GM23338 (cell line): ENCODE data around the gene ITSN2. TPM values are rescaled to one million over a fixed set of nuclear protein-coding genes. Genes with fewer than 3 reads are reported as not detected.

ENCODE experiments used
- ATAC-seq: fragments of 200-7000 bp; cut with Tn5 transposase; 3 replicates; pipeline ENCODE4 v1.9.1; 2020
- DNase-seq: peaks from one replicate; pipeline ENCODE4 v3.0.0-alpha.2; 2015; ENCODE audit warnings: low spot score
- H2AFZ ChIP-seq: fragments of 200-600 bp; sonication (generic); 2 replicates; pipeline ENCODE4 v1.8.0; 2016; ENCODE audit warnings: antibody characterized with exemption, mild to moderate bottlenecking, moderate library complexity
- H3F3A ChIP-seq: fragments of 200-600 bp; sonication (generic); replicated peaks from 2 replicates; pipeline ENCODE4 v1.8.0; 2017; ENCODE audit warnings: antibody characterized with exemption, mixed run types, low read depth
- H3K27ac ChIP-seq: fragments of 200-600 bp; sonication (generic); 2 replicates; pipeline ENCODE4 v1.6.1; 2016; ENCODE audit warnings: low read depth
- H3K27me3 ChIP-seq: fragments of 200-600 bp; sonication (generic); 2 replicates; pipeline ENCODE4 v1.8.0; 2016; ENCODE audit warnings: mild to moderate bottlenecking, mixed run types, moderate library complexity; ENCODE audit not compliant: insufficient read depth
- H3K36me3 ChIP-seq: fragments of 200-600 bp; sonication (generic); 2 replicates; pipeline ENCODE4 v1.8.0; 2016; ENCODE audit warnings: mild to moderate bottlenecking; ENCODE audit not compliant: insufficient read depth
- H3K4me1 ChIP-seq: fragments of 200-600 bp; sonication (generic); 2 replicates; pipeline ENCODE4 v1.8.0; 2016; ENCODE audit warnings: mild to moderate bottlenecking, moderate library complexity; ENCODE audit not compliant: insufficient read depth
- H3K4me2 ChIP-seq: fragments of 200-600 bp; sonication (generic); 2 replicates; pipeline ENCODE4 v1.7.1; 2017; ENCODE audit warnings: mixed run types
- H3K4me3 ChIP-seq: fragments of 200-600 bp; sonication (generic); 2 replicates; pipeline ENCODE4 v1.6.1; 2016; ENCODE audit warnings: mixed run types
- H3K79me2 ChIP-seq: fragments of 200-600 bp; sonication (generic); replicated peaks from 2 replicates; pipeline ENCODE4 v1.8.0; 2017; ENCODE audit warnings: mild to moderate bottlenecking; ENCODE audit not compliant: insufficient read depth
- H3K9me2 ChIP-seq: fragments of 200-600 bp; sonication (generic); 2 replicates; pipeline ENCODE4 v1.8.0; 2017; ENCODE audit not compliant: insufficient read depth
- H4K20me1 ChIP-seq: fragments of 200-600 bp; sonication (generic); replicated peaks from 2 replicates; pipeline ENCODE4 v1.8.0; 2017; ENCODE audit warnings: mild to moderate bottlenecking; ENCODE audit not compliant: insufficient read depth
- H3K27ac Mint-ChIP-seq: 2 replicates; pipeline ENCODE4 v1.8.0; 2020; ENCODE audit warnings: inconsistent platforms, mild to moderate bottlenecking, moderate library complexity, mixed read lengths
- H3K27me3 Mint-ChIP-seq: 3 replicates; pipeline ENCODE4 v1.8.0; 2022; ENCODE audit warnings: low read depth, mild to moderate bottlenecking, moderate library complexity, mixed read lengths, inconsistent platforms; ENCODE audit not compliant: insufficient read depth, poor library complexity
- H3K36me3 Mint-ChIP-seq: 3 replicates; pipeline ENCODE4 v1.8.0; 2021; ENCODE audit warnings: low read depth, mild to moderate bottlenecking, inconsistent platforms, moderate library complexity, mixed read lengths
- H3K4me1 Mint-ChIP-seq: 3 replicates; pipeline ENCODE4 v1.8.0; 2020; ENCODE audit warnings: mild to moderate bottlenecking, inconsistent platforms, mixed read lengths
- H3K4me3 Mint-ChIP-seq: 3 replicates; pipeline ENCODE4 v1.8.0; 2021; ENCODE audit warnings: moderate library complexity, mild to moderate bottlenecking, inconsistent platforms, mixed read lengths
- H3K9me3 Mint-ChIP-seq: 3 replicates; pipeline ENCODE4 v1.8.0; 2020; ENCODE audit warnings: moderate library complexity, mild to moderate bottlenecking, inconsistent platforms, mixed read lengths
- CREB1 ChIP-seq: fragments of 250-450 bp; sonication (Bioruptor Pico); IDR thresholded peaks from 2 replicates; pipeline ENCODE4 v1.5.0; 2020; ENCODE audit warnings: low read depth, mild to moderate bottlenecking, moderate library complexity
- EZH2 ChIP-seq: fragments of 200-600 bp; sonication (generic); IDR thresholded peaks from one replicate; pipeline ENCODE4 v1.8.0; 2017; ENCODE audit warnings: antibody characterized with exemption, mild to moderate bottlenecking, low read depth; ENCODE audit not compliant: unreplicated experiment
- EZH2phosphoT487 ChIP-seq: fragments of 200-600 bp; sonication (generic); IDR thresholded peaks from one replicate; pipeline ENCODE4 v1.8.1; 2018; ENCODE audit warnings: antibody characterized with exemption; ENCODE audit not compliant: unreplicated experiment
- JUNB ChIP-seq: IDR thresholded peaks from one replicate; pipeline ENCODE4 v1.6.1; 2016; ENCODE audit warnings: antibody characterized with exemption; ENCODE audit not compliant: unreplicated experiment
- NANOG ChIP-seq: IDR thresholded peaks from 2 replicates; pipeline ENCODE4 v1.6.1; 2016; ENCODE audit warnings: antibody characterized with exemption, borderline replicate concordance
- STAT1 ChIP-seq: IDR thresholded peaks from one replicate; pipeline ENCODE4 v1.6.1; 2016; ENCODE audit warnings: antibody characterized with exemption; ENCODE audit not compliant: unreplicated experiment
- ZNF331 ChIP-seq: fragments of 250-450 bp; sonication (Bioruptor Pico); IDR thresholded peaks from 2 replicates; pipeline ENCODE4 v1.5.0; 2020; ENCODE audit warnings: low read depth, mild to moderate bottlenecking, moderate library complexity
- polyA plus RNA-seq: library from polyadenylated mRNA; unstranded; fragments of >200 nt; fragmentation: Nextera tagmentation; extraction: Ambion mirVana; gene quantifications from 2 replicates; pipeline ENCODE4 v1.2.1, GENCODE V29; 2016
- total RNA-seq: library from RNA; depleted of rRNA; stranded (reverse); fragments of >200 nt; shearing (Covaris generic); gene quantifications from 2 replicates; pipeline ENCODE4 v1.2.3, GENCODE V29; 2014
- TF ChIP-seq, protein P1 (sequence below), 2 experiments: fragments of 200-600 bp in 1 of 2; sonication (generic) in 1 of 2; conservative IDR thresholded peaks; 2 replicates each; pipeline versions ENCODE4 v1.5.1 to v1.6.1; 2016 to 2017; ENCODE audit warnings: antibody characterized with exemption in 2 of 2, low read depth in 2 of 2, mild to moderate bottlenecking in 2 of 2, moderate library complexity in 1 of 2
- TF ChIP-seq, protein P2 (sequence below): IDR thresholded peaks from 2 replicates; pipeline ENCODE4 v1.6.1; 2016; ENCODE audit warnings: antibody characterized with exemption
- TF ChIP-seq, protein P3 (sequence below): fragments of 250-450 bp; sonication (Bioruptor Pico); IDR thresholded peaks from 2 replicates; pipeline ENCODE4 v1.5.0; 2020; ENCODE audit warnings: mild to moderate bottlenecking, moderate library complexity

ITSN2 gene
- total and polyA plus RNA-seq, 2 experiments from 2014 or later: 17.1 to 17.8 TPM

DNA sequence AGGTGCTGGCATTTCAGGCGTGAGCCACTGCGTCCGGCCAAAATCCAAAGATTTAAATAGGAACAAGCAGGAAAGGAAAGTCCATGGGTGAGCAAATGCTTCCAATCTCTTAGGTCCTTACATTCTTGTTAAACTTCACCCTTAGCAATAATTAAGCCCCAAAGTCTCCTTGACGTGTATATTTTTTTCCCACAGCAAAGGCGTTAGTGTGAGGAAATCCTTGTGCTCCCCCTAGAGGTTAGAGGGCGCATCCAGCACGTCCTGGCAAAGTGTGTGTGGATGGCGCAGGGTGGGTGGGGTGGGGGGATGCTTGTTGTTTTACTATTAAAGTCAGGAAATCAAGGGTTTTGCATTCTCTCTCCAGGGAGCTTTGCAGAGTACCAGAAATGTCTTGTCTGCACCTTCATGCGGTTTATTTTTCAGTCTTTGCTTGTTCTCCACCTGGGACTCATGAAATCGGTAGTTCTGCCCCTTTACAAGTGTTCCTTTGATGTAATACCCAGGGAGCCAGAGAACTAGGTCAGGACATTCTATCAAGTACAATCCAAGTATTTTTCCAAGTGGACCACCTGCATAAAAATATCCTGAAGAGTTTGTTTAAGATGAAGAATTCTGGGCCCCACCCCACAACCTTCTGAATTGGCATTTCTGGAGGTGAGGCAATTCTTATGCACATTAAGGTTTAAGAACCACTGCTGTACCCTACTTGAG lies 22.2 kb upstream of the ITSN2 start:
- Histone ChIP-seq H3K4me2 (no peak overlapping the region), H3K4me3 (no peak overlapping the region), H3F3A (no peaks in the 10 kb centered on the region), H3K27me3 (no peaks in the 10 kb centered on the region), H3K4me1 (peaks cover 7% of the 10 kb centered on the region; the same call in 1 of the 2 replicates), H3K27ac (no peak overlapping the region), H3K79me2 (no peaks in the 10 kb centered on the region), H2AFZ (no peak overlapping the region), H3K9me2 (no peaks in the 10 kb centered on the region), H3K36me3 (no peaks in the 10 kb centered on the region), H4K20me1 (no peaks in the 10 kb centered on the region)
- Mint-ChIP-seq H3K27me3 (peaks cover 3% of the 10 kb centered on the region), H3K4me3 (no peak overlapping the region), H3K9me3 (peaks cover 2% of the 10 kb centered on the region; the same call in 1 of the 3 replicates), H3K36me3 (no peaks in the 10 kb centered on the region), H3K4me1 (peaks cover 5% of the 10 kb centered on the region; the same call in 2 of the 3 replicates), H3K27ac (no peak overlapping the region)
- ATAC-seq (peak; percentile 98), DNase-seq (peak; percentile 87)
- no peak for TF ChIP-seq EZH2phosphoT487
- TF ChIP-seq EZH2: no peak
- TF ChIP-seq ZNF331 (CRISPR knock-in tag): no peak
- no peak for TF ChIP-seq JUNB
- TF ChIP-seq, protein P1, sequence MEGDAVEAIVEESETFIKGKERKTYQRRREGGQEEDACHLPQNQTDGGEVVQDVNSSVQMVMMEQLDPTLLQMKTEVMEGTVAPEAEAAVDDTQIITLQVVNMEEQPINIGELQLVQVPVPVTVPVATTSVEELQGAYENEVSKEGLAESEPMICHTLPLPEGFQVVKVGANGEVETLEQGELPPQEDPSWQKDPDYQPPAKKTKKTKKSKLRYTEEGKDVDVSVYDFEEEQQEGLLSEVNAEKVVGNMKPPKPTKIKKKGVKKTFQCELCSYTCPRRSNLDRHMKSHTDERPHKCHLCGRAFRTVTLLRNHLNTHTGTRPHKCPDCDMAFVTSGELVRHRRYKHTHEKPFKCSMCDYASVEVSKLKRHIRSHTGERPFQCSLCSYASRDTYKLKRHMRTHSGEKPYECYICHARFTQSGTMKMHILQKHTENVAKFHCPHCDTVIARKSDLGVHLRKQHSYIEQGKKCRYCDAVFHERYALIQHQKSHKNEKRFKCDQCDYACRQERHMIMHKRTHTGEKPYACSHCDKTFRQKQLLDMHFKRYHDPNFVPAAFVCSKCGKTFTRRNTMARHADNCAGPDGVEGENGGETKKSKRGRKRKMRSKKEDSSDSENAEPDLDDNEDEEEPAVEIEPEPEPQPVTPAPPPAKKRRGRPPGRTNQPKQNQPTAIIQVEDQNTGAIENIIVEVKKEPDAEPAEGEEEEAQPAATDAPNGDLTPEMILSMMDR (conservative IDR thresholded peaks at IDR 0.05; ENCODE audit: low read depth in 2 of 2): peak; percentile 62 to 88

DNA sequence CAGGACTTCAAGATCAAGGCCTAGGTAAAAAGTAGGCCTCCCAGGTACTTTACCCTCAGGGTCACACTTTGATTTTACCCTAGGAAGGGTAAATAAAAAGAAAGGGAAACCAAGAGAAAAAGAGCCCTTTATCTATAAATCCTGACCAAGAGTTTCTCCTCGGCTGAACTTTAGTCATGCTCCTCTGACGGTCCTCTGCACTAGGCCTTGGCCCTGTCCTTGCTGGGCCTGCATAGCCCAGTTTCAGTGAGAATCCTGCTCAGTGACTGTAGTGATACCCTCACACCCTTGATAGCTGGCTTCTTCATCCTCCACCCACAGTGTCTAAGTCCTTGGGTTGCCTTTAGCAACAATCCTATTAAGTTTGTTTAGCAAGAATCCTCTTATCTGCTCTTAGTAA lies 20.5 kb upstream of the ITSN2 start:
- Histone ChIP-seq H3K36me3 (no peaks in the 10 kb centered on the region), H3F3A (no peaks in the 10 kb centered on the region), H3K4me1 (peaks cover 7% of the 10 kb centered on the region; the same call in 1 of the 2 replicates), H3K4me3 (no peak overlapping the region), H3K79me2 (no peaks in the 10 kb centered on the region), H3K27ac (no peak overlapping the region), H3K27me3 (no peaks in the 10 kb centered on the region), H3K4me2 (no peak overlapping the region), H4K20me1 (no peaks in the 10 kb centered on the region), H2AFZ (peak overlapping the region; percentile 32; the same call in 1 of the 2 replicates), H3K9me2 (no peaks in the 10 kb centered on the region)
- Mint-ChIP-seq H3K4me3 (no peak overlapping the region), H3K27ac (no peak overlapping the region), H3K9me3 (peaks cover 2% of the 10 kb centered on the region; the same call in 1 of the 3 replicates), H3K4me1 (peaks cover 5% of the 10 kb centered on the region; the same call in 2 of the 3 replicates), H3K36me3 (no peaks in the 10 kb centered on the region), H3K27me3 (no peaks in the 10 kb centered on the region)
- TF ChIP-seq NANOG (no peak), STAT1 (no peak), CREB1 (CRISPR knock-in tag) (no peak), EZH2phosphoT487 (no peak)
- TF ChIP-seq, protein P2, sequence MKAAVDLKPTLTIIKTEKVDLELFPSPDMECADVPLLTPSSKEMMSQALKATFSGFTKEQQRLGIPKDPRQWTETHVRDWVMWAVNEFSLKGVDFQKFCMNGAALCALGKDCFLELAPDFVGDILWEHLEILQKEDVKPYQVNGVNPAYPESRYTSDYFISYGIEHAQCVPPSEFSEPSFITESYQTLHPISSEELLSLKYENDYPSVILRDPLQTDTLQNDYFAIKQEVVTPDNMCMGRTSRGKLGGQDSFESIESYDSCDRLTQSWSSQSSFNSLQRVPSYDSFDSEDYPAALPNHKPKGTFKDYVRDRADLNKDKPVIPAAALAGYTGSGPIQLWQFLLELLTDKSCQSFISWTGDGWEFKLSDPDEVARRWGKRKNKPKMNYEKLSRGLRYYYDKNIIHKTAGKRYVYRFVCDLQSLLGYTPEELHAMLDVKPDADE: no peak
- TF ChIP-seq, protein P3, sequence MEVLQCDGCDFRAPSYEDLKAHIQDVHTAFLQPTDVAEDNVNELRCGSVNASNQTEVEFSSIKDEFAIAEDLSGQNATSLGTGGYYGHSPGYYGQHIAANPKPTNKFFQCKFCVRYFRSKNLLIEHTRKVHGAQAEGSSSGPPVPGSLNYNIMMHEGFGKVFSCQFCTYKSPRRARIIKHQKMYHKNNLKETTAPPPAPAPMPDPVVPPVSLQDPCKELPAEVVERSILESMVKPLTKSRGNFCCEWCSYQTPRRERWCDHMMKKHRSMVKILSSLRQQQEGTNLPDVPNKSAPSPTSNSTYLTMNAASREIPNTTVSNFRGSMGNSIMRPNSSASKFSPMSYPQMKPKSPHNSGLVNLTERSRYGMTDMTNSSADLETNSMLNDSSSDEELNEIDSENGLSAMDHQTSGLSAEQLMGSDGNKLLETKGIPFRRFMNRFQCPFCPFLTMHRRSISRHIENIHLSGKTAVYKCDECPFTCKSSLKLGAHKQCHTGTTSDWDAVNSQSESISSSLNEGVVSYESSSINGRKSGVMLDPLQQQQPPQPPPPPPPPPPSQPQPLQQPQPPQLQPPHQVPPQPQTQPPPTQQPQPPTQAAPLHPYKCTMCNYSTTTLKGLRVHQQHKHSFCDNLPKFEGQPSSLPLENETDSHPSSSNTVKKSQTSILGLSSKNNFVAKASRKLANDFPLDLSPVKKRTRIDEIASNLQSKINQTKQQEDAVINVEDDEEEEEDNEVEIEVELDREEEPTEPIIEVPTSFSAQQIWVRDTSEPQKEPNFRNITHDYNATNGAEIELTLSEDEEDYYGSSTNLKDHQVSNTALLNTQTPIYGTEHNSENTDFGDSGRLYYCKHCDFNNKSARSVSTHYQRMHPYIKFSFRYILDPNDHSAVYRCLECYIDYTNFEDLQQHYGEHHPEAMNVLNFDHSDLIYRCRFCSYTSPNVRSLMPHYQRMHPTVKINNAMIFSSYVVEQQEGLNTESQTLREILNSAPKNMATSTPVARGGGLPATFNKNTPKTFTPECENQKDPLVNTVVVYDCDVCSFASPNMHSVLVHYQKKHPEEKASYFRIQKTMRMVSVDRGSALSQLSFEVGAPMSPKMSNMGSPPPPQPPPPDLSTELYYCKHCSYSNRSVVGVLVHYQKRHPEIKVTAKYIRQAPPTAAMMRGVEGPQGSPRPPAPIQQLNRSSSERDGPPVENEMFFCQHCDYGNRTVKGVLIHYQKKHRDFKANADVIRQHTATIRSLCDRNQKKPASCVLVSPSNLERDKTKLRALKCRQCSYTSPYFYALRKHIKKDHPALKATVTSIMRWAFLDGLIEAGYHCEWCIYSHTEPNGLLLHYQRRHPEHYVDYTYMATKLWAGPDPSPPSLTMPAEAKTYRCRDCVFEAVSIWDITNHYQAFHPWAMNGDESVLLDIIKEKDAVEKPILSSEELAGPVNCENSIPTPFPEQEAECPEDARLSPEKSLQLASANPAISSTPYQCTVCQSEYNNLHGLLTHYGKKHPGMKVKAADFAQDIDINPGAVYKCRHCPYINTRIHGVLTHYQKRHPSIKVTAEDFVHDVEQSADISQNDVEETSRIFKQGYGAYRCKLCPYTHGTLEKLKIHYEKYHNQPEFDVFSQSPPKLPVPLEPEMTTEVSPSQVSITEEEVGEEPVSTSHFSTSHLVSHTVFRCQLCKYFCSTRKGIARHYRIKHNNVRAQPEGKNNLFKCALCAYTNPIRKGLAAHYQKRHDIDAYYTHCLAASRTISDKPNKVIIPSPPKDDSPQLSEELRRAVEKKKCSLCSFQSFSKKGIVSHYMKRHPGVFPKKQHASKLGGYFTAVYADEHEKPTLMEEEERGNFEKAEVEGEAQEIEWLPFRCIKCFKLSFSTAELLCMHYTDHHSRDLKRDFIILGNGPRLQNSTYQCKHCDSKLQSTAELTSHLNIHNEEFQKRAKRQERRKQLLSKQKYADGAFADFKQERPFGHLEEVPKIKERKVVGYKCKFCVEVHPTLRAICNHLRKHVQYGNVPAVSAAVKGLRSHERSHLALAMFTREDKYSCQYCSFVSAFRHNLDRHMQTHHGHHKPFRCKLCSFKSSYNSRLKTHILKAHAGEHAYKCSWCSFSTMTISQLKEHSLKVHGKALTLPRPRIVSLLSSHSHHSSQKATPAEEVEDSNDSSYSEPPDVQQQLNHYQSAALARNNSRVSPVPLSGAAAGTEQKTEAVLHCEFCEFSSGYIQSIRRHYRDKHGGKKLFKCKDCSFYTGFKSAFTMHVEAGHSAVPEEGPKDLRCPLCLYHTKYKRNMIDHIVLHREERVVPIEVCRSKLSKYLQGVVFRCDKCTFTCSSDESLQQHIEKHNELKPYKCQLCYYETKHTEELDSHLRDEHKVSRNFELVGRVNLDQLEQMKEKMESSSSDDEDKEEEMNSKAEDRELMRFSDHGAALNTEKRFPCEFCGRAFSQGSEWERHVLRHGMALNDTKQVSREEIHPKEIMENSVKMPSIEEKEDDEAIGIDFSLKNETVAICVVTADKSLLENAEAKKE (CRISPR knock-in tag): no peak
- ATAC-seq (no peak), DNase-seq (no peak)
